GM19438 (cell line): ENCODE data around the gene PITPNB.
A peak's percentile ranks its signal among the peaks of the same experiment; 100 is the strongest.

ENCODE experiments used
- ATAC-seq: cut with Tn5 transposase; IDR thresholded peaks from one replicate; pipeline ENCODE4 v1.9.1; 2021; ENCODE audit warnings: low read depth; ENCODE audit not compliant: unreplicated experiment

The PITPNB gene

GRCh38 chr22:27919942-27920755 lies 1.1 kb upstream of the PITPNB start:
- ATAC-seq, result peak; percentile 42

- ATAC-seq, result no peak
Measured at GRCh38 chr22:27918341-27919221, 475 bp downstream of the PITPNB start.

- ATAC-seq, result no peak
Measured at GRCh38 chr22:27915986-27916385, 3.1 kb downstream of the PITPNB start.

GRCh38 chr22:27913162-27913741 lies 5.8 kb downstream of the PITPNB start:
- no peak for ATAC-seq

GRCh38 chr22:27912101-27912500 lies 7.0 kb downstream of the PITPNB start:
- no peak for ATAC-seq

DNA sequence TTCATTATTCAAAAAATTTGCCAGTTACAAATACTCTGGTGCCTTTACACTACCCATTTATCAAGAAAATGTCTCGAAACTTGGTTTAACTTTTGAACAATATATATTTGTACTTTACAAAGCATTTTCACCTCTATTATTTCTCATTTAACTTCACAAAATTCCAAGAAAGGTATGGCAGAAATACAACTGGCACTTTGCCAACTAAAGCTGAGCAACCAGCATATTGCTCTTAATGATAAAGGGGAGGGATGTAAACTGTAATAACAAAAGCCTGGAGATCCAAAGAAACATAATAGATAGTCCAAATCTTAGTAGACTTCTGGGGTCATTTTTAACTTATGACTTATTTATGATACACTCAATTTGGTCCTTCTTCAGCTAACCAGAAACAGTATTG lies 7.7 kb downstream of the PITPNB start:
- no peak for ATAC-seq

DNA sequence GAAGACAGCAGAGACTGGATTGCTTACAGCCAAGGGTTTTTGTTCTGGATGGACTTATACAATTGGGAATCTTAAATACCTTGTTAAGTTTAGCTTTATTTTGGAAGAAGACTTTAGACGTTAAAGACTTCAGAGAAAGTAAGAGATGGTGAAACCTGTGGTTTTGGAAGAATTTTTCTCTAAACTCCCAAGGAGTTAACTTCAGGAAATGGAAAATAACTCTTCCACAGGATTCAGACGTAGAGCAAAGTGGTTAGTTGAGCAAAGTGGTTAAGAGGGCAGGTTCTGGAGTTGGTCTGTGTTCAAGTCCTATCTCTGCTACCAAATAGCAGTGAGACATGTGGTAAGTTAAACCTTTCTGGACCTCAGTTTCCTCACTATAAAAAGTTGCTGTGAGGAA lies 12.8 kb downstream of the PITPNB start:
- no peak for ATAC-seq

DNA sequence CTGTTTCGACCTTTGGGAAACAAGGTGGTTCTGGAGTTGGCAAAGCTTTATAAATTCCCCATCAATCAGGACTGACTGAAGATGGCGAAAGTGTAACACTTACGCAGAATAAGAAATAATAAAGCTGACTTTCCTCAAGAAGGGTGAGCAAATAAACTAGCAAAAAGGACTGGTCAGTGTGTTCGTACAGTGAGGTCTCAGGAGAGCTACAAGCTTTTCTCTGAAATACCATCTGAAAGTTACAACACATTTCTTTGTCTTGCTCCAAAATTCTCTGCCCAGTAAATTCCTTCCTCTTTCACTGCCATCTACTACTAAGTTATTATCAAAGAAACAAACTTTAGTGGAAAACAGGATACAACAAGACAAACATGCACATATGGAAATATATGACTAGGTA lies 13.4 kb downstream of the PITPNB start:
- ATAC-seq, result no peak

- no peak for ATAC-seq
Measured at GRCh38 chr22:27903805-27904473, 15.1 kb downstream of the PITPNB start.

DNA sequence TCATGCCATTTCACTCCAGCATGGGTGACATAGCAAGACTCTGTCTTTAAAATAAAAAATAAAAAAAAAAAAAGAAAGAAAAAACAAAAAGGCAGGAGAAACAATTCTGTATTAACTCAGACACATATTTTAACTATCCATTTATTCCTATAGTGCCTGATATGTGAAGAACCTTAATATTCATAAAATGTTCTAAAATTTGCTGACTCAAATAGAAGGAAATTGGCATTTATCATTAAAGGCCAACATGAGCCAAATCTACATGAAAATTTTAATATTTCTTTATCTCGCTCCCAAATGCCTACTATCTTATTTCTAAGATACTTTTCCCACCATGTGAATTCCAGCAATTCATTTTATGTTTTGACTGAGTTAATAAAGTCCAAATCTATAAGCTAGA lies 18.9 kb downstream of the PITPNB start:
- no peak for ATAC-seq

DNA sequence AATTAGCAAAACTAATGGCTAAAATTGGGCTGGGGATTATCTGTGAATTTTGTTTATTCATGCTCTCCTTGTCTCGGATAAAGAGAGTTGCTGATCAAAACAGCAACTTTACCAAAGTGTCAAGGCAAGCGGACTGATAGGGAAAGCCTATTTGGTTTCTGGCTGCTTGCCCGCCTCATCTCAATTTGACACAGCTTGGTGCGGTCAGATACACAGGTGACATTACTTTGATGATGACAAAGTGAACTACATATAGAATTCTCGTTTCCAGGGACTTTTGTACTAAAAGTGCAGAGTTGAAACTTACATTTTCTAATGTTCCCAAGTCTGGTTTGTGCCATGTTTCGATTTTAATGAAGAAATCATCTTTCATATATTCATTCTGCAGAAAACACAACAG lies 22.8 kb downstream of the PITPNB start:
- no peak for ATAC-seq

- ATAC-seq, result peak; percentile 71
Measured at GRCh38 chr22:27895600-27895999, 23.5 kb downstream of the PITPNB start.

DNA sequence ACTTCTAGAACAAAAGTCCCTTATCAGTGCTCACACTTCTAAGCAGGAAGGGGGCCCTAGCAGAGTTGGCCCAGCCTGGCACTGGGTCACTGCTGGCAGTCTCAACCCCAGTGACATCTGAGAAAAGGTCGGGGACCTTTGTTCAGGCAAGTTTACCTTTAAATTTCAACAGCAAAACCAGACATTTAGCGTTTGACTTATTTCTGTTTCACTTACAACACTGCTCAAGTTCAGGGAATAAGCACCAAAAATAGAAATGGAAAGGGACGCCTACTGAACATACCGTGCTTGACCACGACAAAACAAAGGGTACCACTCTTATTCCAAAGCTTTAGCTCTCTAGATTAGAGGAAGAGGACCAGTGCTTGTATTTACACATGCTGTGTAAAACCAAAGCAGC lies 26.2 kb downstream of the PITPNB start:
- ATAC-seq, result no peak

DNA sequence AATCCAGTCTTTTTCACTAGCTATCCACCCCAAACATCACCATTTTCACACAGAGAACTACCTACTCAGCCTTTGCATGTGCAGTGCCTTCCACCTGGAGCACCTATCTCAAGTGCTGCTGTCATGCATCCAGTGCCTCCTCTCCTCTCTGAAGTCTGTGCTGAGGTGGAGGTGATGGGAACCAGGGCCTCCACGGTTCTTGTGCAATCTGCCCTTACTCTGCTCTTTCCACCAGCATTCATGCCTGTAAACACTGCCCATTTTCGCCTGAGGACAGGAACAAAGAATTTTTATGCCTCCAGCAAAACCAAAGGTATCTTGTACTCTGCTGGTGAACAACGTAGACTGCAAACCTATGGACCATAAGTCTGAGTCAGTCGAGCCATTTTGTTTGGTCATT lies 27.0 kb downstream of the PITPNB start:
- ATAC-seq, result no peak

DNA sequence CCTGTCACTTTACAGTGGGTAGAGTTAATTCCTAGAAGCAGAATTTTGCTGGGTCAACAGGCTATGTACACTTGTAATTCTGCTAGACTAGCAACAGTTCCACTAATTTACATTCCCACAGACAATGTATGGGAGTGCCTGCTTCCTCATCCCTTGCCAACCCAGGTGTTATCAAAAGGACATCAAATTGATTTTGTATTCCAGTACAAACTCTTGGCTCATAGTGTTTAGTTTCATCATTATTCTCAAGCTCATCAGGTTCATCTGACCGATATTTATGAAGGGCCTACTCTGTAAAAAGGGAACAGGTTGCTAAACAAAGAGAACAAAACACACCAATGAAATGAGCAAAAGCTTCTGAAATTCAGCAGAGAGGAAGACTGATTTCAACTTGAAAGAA lies 30.7 kb downstream of the PITPNB start:
- no peak for ATAC-seq

DNA sequence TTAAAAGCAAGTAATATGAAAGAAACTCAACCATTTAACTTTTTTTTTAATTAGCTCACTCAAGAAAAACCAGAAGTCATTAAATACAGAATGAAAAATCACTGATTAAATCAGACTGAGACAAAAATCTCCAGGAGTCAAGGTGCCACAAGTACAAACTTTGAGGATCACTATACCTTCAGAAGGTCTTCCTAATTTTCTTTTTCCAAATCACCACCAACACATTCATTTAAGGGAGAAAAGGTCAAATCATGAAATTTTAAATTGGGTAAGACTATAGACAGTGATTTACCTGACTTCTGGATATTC lies 32.3 kb downstream of the PITPNB start:
- ATAC-seq, result no peak

GRCh38 chr22:27885977-27886842 lies 32.8 kb downstream of the PITPNB start:
- ATAC-seq, result no peak

DNA sequence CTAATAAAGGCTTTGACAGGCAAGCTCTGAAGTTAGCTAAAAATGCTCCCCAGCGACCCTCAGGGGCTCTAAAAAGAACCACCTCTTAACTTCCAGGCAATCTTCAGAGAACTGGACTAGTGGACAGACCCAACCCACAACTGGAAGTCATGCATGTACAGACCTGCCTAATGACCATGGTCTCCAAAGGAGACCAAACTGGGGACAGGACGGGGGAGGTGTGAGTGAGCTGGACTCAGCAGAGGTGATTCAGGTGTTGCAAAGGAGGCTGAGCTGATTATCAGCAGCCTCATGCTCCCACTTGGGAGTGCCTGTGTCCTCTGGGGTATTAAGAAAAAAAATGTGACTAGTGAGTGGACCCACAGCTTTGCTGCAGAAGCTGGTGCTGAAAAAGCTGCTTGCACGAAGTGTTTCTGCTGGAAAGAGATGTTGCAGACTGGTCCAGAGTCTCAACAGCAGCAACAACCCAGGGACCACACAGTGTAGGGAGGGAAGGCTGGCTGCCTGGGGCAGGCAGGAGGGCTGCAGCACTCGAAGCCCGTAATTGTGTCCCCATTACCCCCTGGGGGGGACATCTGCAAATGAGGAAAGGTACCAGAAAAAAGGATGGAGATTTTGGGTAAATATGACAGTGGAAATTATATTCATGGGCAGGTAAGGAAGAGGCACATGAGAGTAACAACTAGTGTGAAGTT lies 35.3 kb downstream of the PITPNB start:
- ATAC-seq, result no peak

DNA sequence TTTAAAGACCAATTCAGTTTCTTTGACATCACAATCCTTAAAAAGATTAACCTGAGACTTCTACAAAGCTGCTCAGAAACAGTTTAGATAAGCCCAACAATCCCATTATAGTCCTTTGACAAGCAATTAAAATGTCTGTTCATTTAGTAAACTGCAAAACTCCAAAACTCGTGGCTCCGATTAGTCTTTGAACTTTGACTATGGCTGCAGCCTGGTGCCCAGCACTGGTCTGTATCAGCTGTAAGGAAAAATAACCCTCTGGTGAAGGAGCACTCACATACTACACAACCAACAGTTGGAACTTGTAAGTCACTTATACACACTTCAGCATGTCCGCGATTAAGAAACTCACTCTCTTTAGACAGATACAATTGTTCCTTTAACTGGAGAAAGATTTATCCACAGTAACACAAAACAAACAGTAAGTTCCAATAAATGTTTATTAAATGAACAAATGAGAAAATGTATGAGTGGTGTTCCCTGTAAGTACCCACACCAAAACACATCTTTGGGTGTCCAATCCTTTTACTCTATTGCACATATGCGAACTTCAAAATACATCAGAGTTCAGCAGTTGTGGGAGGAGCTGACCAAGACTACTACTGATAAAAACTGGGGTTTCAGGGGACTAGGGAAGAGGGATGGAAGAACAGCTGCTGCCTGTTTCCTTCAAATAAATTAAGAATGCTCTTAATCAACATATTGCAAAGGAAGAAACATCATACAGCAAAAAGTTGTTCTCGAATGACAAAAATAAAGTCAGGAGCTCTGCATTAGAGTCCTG lies 36.4 kb downstream of the PITPNB start:
- ATAC-seq, result no peak
